T47D (cell line): Measurements from ENCODE around the gene ANXA6.

ENCODE experiments used
- DNase-seq, 2 experiments: peaks; one replicate each; pipeline versions ENCODE4 v3.0.0 to v3.0.0-alpha.2; 2011 to 2012; ENCODE audit warnings: low read depth in 1 of 2, low spot score in 1 of 2
- JUND ChIP-seq: IDR thresholded peaks from 2 replicates; pipeline ENCODE4 v1.6.1; 2012; ENCODE audit warnings: low read depth
- in situ Hi-C: cut with HindIII; loops from 2 replicates; pipeline ENCODE4 v1.10.0; 2016; ENCODE audit warnings: low sequenced_read_pairs, low pct_unique_long_range_greater_than_20kb

Gene ANXA6

GRCh38 chr5:151072630-151073025, 85.0 kb downstream of the ANXA6 start:
- in situ Hi-C loops: no loop called here
- no peak for TF ChIP-seq JUND
- DNase-seq: peak in 1 of 2 experiments; percentile 79

- no peak for TF ChIP-seq JUND
- no peak for DNase-seq
- in situ Hi-C loops: no loop called here
These were observed 85.5 kb downstream of the ANXA6 start for GRCh38 chr5:151071848-151072629.

DNA sequence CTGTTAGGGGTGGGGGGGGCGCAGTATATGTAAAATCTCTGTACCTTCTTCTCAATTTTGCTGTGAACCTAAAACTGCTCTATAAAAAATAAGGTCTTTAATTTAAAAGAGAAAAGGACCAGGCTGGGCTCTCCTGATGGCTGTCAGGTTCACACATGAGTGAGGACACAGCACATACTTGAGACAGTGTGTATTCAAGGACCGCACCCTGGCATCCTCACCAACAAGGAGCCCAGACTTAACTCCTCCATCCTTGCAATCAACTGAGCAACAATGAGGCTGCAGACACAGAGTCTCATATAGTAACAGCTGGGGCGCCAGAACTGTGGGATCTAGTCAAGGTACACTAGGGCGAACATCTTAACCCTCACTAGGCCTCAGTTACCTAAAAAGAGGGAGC, 86.6 kb downstream of the ANXA6 start:
- in situ Hi-C loops: no loop called here
- no peak for TF ChIP-seq JUND
- no peak for DNase-seq

DNA sequence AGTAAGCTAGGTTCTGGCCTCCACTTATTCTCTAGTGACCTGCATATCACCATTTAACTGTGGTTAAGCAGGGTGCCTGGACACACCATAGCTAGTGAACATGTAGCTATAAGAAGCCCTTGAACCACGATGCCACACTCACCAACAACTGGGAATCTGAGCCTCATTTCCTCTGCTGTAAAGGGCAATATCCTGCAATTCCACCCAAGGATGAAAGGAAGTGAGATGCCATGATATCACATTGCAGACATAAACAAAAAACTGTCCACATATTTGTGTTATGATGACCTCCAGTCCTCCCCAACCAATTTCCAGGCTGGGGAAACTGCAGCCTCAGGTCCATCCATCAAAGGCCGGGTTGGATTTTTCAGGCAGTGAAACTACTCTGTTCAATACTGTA, 87.1 kb downstream of the ANXA6 start:
- in situ Hi-C loops: no loop called here
- TF ChIP-seq JUND: no peak

GRCh38 chr5:151068433-151069197, 89.0 kb downstream of the ANXA6 start:
- DNase-seq: no peak
- no peak for TF ChIP-seq JUND
- in situ Hi-C loops: no loop called here

More for the DNA sequence above, 87.1 kb downstream of the ANXA6 start:
- no peak for DNase-seq

DNA sequence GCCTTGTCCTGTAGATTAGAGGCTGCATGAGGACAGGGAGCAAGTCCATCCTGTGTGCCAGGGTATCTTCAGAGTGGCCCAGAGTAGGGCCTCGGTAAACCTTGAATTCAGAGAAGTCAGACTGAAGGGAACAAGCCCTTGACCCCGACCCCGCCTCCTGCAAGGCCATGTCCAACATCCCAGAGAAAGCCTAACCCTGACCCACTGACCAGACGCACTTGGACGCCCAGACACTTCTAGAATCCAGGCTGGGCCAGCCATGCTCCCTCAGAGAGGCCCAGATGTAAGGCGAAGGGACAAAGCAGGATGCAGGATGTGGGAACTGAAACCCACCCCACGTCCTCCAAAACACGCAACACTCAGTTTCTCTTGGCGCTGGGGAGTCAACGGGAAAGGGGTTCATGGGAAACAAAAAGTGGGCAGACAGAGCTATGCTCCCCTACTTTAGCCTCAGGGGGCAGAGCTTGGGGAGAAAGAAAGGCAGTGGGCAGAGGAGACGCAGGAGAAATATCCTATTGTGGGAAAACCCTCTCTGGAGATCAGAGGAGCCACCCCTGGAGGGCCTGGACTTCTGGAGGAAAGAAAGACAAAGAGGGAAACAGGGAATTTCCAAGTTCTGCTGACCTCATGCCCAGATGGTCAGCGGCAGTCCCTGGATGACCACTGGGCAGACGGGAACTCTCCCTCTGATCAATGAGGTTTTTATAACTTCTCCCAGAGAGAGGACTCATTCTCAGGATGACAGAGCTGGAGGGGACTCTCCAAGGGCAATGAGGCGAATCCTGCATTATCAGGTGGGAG, 89.7 kb downstream of the ANXA6 start:
- in situ Hi-C loops: no loop called here
- no peak for DNase-seq
- TF ChIP-seq JUND: no peak

DNA sequence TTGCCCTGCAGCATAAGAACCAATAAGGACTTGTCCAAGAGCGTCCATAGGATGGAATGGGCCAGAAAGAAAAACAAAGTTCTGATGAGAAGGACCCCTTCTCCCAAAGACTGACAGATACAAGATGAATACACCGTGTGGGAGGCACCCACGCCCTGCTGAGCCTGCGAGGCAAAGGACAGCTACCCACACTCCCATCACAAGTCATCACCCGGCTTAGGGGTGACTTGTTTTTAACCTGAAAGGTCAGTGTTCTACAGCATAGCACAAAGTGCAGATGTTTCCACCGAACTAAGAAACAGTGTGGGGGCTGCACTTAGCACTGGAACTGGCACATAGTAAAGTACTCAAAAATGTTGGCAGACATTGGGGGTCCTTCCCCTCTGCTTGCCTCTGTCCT, 90.7 kb downstream of the ANXA6 start:
- in situ Hi-C loops: no loop called here
- no peak for TF ChIP-seq JUND
- no peak for DNase-seq

DNA sequence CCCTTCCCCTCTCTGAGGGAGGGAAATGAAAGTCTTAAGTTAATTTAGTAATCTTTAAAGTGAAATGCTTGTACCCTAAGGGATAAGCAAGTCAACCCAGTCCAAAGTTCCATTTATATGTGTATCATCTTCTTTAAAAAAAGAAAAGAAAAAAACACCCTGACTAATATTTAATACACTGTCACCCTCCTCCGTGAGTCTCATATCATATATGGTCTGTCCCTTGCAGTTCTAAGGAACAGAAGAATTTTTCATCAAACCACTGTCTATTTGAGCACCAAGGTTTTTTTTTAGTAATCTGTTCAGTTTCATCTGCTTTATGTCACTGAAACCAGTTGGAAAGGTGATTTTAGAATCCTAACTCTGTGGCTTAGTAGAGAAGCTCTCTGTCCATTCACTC, 92.0 kb downstream of the ANXA6 start:
- TF ChIP-seq JUND: no peak
- DNase-seq: no peak
- in situ Hi-C loops: no loop called here

DNA sequence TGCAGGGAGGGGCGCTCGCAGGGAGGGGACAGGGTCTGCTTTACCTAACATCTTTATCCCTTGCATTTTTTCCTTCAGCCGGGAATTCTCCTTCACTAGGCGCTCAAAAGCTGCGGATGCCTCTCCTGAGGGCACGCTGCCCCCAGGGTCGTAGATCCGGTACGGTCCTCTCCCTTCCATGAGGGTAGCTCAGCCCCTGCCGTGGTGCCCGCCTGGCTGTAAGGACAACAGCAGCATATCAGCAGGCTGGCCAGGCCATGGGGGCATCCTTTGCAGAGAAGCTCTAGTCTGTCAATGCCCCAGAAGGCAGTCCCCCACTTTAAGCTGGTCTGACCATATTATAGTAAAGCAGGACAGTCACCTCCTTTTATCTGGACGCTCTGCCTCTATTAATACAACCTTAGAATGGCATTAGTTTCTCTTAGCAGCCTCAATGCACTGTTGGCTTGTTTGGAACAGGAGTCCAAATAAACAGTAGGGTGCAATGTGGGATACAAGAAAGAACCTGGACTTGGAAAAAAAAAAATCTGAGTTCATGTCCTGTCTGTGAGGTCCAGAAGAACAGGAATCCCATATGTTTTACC, 92.6 kb downstream of the ANXA6 start:
- in situ Hi-C loops: no loop called here
- no peak for TF ChIP-seq JUND
- no peak for DNase-seq

- TF ChIP-seq JUND: no peak
- no peak for DNase-seq
- in situ Hi-C loops: no loop called here
These were observed 94.2 kb downstream of the ANXA6 start for GRCh38 chr5:151063142-151063989.

GRCh38 chr5:151062405-151063141, 95.0 kb downstream of the ANXA6 start:
- TF ChIP-seq JUND: no peak
- no peak for DNase-seq
- in situ Hi-C loops: no loop called here
